Superior temporal gyrus (tissue), 1 donor: Measurements from ENCODE around the gene LCP2.

ENCODE experiments used
- DNase-seq: peaks from one replicate; pipeline ENCODE4 v3.0.0-alpha.2; 2016; ENCODE audit errors: extremely low spot score

LCP2 gene

DNA sequence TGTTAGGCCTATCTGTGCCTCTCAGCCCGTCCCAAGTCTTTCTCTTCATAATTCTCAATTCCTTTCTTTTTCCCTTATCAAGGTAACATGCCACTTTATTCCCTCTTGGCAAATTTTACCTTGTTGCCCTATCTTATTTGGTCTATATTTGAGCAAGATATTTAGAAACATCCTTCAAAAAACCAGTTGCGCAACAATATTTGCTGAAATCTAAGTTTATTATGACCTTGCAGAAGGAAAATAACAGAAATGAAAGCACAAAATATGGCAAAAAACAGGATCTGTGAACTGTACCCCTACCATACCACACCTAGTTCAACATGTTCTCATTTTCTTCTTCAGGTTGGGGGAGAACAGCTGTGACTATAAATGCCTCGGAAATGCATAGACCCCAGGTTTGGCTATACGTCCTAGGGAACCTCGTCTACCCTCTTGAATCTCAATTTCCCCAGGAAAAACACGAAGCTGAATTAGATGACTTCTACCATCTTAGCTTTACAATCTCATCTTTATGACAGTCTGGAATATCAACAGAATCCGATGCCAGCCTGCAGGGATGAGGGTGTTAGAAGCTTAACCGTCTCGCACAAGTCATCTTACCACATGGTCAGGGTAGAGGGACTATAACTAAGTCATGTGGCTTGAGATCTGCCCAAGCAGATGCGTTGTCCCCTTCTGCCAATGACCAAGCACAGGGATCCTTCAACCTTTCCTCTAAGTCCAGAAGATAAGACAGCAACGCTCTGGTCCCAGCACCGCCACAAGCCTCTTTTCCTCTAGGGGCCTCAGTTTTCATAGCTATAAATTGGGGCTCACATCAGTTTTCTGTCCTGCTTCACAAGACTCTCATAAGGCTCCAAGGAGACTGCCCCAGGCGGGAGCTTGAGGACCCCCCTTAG is 1.3 kb downstream of the LCP2 start:
- no peak for DNase-seq

DNA sequence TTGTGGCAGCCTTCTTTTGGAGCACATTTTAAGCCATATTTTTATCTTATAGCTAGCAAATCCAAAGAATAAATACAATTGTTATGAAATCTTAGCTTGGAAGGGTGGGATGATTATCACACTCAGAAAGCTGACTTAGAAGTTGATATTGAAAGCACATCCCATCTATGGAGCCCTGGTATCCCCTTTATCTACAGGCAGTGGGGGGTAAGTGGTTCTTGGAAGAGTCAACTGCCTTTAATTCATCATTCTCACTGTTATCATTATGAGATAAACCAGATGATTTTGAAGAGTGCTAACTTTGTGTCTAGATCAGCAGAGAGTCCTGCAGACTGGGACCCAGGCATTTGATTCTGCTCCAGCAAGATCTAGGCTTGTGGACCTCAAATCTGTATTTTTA is 3.0 kb downstream of the LCP2 start:
- no peak for DNase-seq

DNA sequence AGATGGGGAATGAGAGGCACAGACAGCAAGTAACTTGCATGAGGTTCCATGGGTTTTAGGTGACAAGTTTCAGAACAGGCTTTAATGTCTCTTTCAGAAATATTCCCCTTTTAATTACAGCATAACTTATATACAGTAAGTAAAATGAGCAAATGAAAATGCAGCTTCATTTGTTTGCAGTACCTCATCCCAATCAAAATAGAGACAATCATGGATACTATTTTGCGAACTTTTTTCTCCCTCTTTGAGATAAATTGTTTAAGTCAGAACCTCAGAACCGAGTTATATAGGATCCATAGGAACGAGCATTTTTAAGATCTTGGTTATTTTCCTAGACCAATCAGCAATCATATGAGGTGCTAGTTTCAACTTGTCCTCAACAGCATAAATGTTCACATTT is 3.5 kb downstream of the LCP2 start:
- DNase-seq: no peak

DNA sequence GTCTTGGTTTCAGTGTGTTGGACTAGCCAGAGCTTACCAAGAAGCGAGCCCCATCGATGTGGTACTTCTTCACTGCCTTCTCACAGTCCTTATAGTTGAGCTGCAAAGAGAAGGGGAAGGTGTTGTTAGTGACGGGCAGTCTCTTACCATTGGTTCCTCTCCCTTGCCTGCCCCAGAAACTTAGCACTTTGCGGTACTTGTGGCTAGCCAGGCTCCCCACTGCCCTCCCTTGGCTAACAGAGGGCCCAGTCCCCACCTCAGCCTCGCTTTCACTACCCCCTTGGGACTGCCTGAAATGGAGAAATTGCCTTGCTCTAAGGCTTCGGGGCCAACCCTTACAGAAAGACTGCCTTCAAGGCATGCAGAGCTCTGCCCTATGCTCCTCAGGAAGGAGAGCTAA is 4.3 kb downstream of the LCP2 start:
- DNase-seq: no peak

DNA sequence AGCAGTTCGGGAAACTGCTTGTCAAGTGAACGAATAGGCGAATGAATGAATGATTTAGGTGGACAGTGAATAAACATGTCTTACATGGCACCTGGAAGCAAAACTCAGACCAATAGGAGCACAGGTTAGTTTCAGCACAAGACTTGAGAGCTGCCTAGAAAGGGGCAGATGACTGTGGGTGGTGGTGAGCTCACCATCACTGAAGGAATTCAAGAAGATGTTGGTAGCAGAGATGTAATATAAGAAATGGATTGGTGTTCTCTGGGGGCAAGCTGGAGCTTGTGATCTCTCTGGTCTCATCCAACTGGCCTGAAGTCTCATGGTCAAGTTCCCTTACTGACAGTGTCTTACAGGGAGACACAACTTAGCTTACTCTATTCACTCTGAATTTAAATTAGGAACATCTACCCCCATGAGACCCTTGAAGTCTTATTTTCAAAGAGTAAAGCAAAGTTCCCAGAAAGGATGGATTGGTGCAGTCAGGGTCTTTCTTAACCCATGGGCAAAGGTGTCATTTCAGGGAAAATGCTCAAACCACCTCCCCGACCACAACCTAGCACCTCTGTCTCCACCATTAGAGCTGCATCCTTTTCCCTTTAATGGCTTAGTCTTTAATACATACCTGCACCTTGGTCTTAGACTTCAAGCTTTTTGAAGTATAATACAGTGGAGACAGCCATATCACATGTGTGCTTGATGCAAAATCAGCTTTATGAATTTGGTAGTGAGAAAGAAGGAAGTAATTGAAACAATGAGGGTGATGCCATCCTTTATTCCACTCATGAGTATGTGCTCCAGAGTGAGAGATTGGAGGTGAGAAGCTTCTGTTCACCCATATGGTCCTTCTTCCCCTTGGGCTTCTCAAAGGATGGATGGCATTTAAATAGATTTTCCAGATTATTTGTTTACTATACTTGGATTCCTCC is 5.1 kb downstream of the LCP2 start:
- DNase-seq: no peak

DNA sequence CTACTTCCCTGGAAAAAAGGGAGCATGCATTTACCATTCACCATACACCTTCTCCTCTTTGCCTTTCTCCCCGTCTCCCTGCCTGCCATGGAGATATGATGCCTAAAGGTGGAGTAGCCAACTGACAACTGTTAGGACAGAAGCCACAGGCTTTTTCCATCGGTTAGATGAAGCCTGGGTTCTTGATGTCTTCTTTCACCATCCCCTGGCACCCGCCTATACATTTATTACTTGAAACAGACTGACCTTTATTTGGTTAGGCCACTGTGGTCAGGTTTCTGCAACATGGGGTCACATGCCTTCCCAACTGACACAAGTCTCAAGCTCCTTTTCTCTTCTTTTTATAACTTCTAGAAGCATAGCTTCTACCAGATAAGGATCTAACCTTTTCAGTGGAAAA is 7.1 kb downstream of the LCP2 start:
- DNase-seq: no peak

DNA sequence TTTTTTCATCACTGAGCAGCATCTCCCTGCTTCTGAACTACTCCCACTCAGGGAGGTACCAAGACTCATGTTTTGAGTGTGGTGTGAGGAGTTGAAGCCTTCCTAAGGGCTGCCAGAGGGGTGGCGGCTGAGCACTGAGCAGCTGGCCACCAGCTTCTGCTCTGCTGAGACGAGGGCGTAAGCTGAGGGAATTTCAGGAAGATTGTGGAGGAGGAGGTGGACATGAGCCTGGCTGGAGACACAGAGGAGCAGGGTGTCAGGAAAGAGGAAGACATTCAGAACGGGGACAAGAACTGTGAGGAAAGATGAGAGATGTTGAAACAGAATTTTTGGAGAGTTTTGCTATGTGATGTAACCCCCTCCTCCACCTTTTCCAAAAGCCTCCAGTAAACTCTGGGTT is 7.8 kb downstream of the LCP2 start:
- DNase-seq: no peak

DNA sequence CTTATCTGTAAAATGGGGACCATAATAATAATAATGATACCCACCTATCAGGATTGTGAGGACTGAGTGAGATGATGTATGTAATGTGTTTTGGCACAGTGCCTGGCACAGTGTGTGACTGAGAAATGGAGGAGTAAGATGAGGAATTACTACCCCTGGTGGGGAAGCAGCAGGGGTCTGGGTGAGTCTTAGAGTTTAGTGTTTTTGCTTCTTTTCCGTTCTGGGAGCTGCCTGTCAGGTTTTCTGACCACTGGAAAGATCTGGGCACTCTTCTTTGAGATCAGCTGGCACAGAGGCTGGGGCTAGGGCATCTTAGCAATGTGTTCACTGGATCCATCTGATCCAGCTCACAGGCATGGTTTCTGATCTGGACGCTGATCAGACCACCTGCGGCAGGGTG is 8.5 kb downstream of the LCP2 start:
- no peak for DNase-seq

DNA sequence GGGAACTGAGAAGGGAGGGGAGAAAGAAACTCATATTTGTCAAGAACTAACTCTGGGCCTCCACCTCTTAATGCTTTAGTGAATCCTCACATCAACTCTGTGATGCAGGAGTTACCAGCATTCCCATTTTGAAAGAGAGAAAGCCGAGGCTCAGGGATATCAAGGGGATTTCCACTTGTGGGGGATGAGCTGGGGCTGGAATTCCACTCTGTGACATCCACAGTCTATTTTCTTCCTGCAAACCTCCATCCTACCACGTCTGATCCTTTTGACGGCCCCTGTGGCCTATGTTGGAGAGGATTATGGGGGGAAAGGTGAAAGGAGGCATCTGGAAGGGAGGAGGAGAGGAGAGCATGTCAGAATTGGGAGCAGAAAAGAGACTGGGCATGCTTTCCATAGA is 9.0 kb downstream of the LCP2 start:
- DNase-seq: no peak

DNA sequence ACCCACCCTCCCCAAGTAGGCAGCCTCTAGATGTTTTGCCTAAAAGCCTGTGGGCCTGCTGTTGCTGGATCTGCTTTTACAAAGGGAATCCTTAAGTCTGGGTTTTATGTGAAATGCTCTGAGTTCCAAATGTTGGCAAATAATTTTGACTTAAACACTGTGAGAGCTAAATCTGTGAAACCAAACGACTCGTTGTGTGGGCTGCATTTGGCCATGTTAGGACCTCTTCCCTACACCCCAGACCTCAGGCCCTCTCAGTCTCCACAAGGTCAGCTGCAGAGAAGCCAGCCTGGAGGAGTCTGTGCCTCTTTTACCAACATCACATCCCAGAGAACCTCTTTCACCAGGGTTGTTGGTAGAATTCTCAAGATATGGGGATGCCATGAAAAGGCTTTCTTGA is 9.4 kb downstream of the LCP2 start:
- no peak for DNase-seq

DNA sequence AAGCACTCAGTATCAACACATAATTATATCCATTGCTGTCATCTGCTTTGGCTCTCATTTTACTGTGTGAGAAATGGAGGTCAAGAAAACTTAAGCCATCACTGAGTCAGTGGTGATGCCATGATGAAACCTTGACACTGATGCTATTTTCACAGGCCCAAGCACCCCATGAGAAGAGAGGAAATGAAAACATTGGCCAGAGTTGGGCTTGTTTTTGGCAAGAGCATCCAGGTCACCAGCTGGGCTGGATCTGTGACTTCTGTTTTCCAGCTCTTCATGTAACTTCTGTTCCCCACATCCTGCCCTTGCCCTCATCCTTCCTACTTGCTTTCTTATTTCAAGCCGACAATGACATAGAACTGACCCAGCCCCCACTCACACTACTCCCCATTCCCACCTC is 10.0 kb downstream of the LCP2 start:
- no peak for DNase-seq

DNA sequence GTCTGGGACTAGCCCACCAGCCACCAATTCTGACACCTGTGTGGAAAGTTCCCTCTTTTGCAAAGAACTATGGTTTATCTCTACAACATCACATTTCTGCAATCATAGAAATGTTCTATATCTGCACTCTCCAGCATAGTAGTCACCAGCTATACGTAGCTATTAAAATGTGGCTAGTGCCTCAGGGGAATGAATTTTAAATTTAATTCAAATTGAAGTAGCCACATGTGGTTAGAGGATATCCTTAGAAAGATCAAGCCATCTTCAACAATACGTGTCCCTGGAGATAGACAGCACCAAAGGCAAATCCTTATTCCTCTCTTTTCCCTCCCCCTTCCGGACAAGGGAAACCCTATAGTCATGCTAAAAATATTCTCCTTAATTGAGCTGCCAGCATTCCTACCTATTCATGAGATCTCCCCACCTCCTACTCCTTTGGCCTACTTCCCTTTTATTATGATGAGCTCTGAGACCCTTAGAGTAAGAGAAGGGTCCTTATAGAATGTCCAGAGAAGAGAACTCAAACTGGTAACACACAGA is 11.1 kb downstream of the LCP2 start:
- no peak for DNase-seq

DNA sequence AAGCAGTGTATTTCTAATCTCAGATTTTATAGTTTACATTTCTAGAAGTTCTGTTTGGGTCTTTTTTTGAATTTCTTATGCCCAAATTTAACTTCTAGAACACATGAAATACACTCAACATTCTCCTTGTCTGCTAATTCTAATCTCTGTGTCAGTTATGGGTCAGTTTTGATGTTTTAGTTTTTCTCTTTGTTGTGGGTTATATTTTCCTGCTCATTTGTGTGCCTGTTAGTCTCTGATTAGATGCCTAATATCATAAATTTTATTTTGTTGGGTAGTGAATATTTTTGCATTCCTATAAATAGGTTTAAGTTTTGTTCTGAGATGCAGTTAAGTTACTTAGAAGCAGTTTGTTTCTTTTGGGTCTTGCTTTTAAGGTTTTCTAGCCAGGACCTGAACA is 12.4 kb downstream of the LCP2 start:
- DNase-seq: no peak

DNA sequence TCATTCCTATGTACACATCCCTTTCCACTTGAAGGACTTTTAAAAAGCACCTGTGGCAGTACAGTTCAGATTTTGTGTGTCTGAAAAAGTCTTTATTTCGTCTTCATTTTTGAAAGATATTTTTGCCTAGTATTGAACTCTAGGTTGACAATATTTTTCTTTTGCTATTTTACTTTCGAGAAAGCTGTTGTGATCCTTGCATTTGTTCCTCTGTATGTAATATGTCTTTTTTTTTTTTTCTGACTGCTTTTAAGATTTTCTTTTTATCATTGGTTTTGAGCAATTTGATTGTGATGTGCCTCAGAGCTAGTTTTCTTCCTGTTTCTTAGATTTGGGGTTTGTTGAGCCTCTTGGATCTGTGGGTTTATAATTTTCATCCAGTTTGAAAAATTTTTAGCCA is 13.3 kb downstream of the LCP2 start:
- no peak for DNase-seq

DNA sequence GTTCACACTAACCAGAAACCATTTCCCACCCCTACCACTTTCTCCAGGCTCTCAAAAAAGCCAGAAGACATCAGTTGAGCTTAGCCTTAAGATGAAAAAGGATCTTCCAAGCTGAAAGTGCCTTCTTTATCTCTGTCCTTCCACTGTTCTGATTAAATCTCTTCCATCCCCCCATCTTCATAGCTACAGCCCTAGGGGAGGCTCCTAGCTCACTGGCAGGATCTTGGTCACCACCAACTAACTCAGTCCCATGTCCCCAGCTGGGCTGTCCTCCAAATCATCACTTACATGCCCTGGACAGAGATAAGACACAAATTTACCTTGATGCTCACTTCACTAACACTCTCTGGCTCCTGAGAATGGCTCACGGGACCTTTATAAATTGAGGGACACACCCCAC is 14.3 kb downstream of the LCP2 start:
- DNase-seq: no peak

DNA sequence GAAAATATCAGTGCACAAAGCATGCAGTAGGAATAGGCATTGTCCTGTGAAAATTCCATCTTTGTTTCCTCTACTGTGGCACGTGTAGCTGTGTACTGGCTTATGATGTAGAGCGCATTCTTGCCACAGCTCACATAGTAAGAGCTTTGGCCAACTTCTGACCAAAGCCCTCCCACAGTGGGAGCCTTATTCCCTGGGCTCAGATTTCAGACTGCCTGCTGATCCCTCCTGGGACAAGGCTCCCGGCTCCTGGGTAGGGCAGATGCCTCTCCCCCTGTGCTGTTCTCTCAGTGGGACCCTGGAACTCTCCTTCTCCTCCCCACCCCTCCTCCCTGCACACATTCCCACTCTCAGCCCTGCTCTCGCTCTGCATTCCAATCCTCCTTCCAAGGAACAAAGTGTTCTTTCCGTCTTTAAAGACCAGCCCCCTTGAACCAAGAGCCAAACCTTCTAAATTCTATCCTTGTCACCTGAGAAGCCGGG is 17.5 kb downstream of the LCP2 start:
- DNase-seq: no peak

DNA sequence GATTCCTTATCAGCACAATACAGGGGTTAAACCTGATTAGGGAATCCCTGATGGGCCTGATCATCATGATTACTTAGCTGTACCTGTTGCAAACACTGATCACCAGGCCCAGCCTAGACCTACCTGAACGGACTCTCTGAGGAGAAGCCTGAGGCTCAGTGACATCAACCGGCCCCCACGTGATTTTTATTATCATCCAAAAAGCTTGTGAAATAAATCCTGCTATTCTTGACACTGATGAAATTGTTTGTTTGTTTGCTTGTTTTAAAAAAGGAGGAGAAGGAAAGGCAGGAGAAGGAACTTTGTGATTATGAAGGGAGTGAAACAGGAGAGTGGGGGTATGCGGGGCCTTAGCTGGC is 18.1 kb downstream of the LCP2 start:
- no peak for DNase-seq

DNA sequence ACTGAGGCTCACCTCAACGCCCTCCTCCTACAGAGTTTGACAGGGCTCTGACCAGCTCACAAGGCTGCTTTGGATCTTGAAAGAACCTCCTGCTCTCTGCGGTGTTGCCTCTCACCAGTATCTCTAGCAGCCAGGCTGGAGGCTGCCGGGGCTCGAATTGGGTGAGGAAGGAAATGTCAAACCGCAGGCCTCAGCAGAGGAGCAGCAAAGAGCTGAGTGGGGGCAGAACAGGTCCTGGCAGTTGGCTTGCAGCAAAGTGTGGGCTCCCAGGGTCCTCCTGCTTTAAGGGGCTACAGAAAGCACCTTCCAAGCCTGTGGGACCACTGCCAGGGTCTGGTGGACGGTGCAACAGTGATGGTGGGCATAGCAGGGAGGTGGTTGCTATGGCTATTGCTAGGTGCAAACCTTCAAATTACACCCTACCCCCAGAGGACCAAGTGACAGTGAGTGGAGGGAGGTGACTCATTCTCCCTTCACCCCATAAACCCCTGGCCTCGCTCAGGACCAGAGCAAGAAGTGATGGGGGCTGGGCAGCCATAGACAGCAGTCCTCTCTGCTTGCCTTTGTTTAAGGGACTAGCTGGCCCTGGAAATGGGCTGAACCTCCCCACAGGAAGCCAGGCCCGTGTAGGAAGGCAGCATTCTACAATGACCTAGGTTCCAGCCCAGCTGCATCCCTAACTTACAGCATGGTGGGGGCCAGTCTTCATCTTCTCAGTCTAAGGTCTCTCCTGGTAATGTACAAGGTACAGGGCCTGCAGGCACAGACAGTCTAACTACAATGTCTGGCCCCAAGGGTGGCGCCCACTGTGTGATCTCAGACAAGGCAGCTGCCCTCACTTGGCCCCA is 18.7 kb downstream of the LCP2 start:
- DNase-seq: no peak

DNA sequence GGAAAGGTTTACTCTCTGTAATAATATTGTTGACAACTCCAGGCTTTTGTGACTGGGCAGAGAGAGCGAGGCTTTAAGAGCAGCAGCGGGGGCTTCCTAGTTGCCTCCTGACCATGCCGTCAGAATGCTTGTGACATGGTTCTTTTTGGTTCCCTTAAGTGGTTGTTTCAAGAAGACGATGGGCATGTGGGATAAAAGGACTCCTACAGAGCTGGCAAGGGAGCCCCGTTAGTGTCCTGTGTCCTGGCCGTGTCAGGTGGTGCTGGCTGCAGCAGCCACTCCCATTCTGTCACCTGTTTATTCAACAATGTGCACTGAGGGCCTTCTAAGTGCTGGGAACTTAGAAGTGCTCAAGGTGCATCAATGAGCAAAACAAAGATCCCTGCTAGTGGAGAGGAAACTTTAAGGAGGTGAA is 19.7 kb downstream of the LCP2 start:
- no peak for DNase-seq

DNA sequence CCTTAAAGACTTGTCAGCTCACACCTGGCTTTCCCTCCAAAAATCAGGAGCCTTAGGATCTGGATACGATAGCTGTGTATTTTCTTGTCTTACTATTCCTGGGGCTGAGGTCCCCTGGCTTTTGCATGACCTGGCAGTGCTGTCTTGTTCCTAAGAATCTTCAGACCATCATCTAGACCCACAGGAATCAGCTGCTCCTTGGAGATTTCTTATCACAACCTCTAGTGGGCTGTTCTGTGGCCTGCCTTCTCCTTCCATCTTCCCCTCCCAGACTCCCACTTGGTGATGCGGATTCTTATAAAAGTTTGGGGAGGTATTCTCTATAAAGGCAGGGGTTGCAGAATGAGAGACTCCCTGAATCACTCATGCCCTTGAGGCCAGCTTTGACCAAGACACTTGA is 21.4 kb downstream of the LCP2 start:
- no peak for DNase-seq

DNA sequence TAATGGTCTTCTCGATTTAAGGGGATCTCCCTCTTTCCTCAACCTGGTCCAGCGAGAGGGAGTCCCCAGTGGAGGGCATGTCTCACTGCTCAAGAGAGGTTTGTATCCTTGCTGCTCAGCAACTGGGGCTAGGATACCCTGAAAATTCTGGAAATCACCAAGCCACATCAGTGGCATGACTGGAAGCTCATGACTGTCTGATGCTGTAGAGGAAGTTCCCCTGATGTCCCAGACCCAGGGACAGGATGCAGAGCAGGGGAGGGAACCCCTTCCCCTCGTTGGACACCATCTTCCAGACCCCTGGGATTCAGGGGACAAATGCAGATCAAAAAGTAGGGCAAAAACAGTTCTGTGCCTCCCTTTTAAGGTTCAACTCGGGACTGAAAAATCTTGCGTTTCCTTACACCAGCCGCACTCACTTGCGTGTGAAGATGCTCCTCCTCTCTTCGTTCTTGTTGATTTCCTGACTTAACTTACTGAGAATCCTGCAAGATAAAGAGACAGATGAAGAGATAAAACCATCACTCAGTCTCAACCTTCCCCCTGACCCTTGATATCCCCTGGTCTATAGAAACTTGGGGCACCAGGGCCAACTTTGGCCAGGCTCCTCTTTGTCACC is 22.1 kb downstream of the LCP2 start:
- no peak for DNase-seq
